ENCODE data around the gene WNT4. TPM values are rescaled to one million over a fixed set of nuclear protein-coding genes. Genes with fewer than 3 reads are reported as not detected.
A peak's percentile ranks its signal among the peaks of the same experiment; 100 is the strongest.

Gene WNT4
- total RNA-seq, 4 donors from 2014 or later: 9.4 to 18.8 (median 14.5) TPM

GRCh38 chr1:22127731-22128130 is 15.2 kb downstream of the WNT4 start:
- intact Hi-C loops (cut with DNase I; ENCODE audit: low total_unique reads): loop anchor here (10.0 kb wide), 1 partner anchor 287 kb away; no protein-coding TSS in a partner anchor
- H3K4me3 ChIP-seq (ENCODE audit: low read depth, poor library complexity, severe bottlenecking): no peak overlapping the region
- no peak for TF ChIP-seq POLR2A (IDR thresholded peaks at IDR 0.05)
- TF ChIP-seq CTCF (IDR thresholded peaks at IDR 0.05): no peak
- no peak for DNase-seq (ENCODE audit: low spot score in 2 of 2)
- 68 to 75% methylated on average over 3 of the region's 3 CpGs for WGBS, 2 donors

GRCh38 chr1:22127248-22127647 is 15.6 kb downstream of the WNT4 start:
- DNase-seq (ENCODE audit: low spot score in 2 of 2): no peak
- 71 to 83% methylated on average over 6 of the region's 6 CpGs for WGBS, 2 donors
- TF ChIP-seq POLR2A (IDR thresholded peaks at IDR 0.05) (no peak), CTCF (IDR thresholded peaks at IDR 0.05) (no peak)
- intact Hi-C loops (cut with DNase I; ENCODE audit: low total_unique reads): loop anchor here (10.0 kb wide), 1 partner anchor 288 kb away; no protein-coding TSS in a partner anchor
- no peak overlapping the region for H3K4me3 ChIP-seq (ENCODE audit: low read depth, poor library complexity, severe bottlenecking)

- TF ChIP-seq CTCF (IDR thresholded peaks at IDR 0.05) (no peak), POLR2A (IDR thresholded peaks at IDR 0.05) (no peak)
- no peak overlapping the region for H3K4me3 ChIP-seq (ENCODE audit: low read depth, poor library complexity, severe bottlenecking)
- WGBS, 2 donors: 82 to 84% methylated on average over 10 to 12 of the region's 12 CpGs
- intact Hi-C loops (cut with DNase I; ENCODE audit: low total_unique reads): loop anchor here (10.0 kb wide), 1 partner anchor 288 kb away; no protein-coding TSS in a partner anchor
- no peak for DNase-seq (ENCODE audit: low spot score in 2 of 2)
Measured at GRCh38 chr1:22126531-22126930, 16.4 kb downstream of the WNT4 start.

- WGBS, 2 donors: 81 to 83% methylated on average over 8 of the region's 8 CpGs
- H3K4me3 ChIP-seq (ENCODE audit: low read depth, poor library complexity, severe bottlenecking): no peak overlapping the region
- TF ChIP-seq CTCF (IDR thresholded peaks at IDR 0.05) (no peak), POLR2A (IDR thresholded peaks at IDR 0.05) (no peak)
- intact Hi-C loops (cut with DNase I; ENCODE audit: low total_unique reads): loop anchor here (5.0 to 10.0 kb wide), 2 partner anchors 290 to 847 kb away; no protein-coding TSS in a partner anchor
- DNase-seq (ENCODE audit: low spot score in 2 of 2): no peak
Measured at GRCh38 chr1:22124592-22125229, 18.2 kb downstream of the WNT4 start.

GRCh38 chr1:22123901-22124404 is 18.9 kb downstream of the WNT4 start:
- peak in 1 of 2 donors; percentile 72 for DNase-seq (ENCODE audit: low spot score in 2 of 2)
- WGBS, 2 donors: 63 to 74% methylated on average over 9 of the region's 9 CpGs
- TF ChIP-seq CTCF (IDR thresholded peaks at IDR 0.05): no peak
- no peak overlapping the region for H3K4me3 ChIP-seq (ENCODE audit: low read depth, poor library complexity, severe bottlenecking)
- intact Hi-C loops (cut with DNase I; ENCODE audit: low total_unique reads): loop anchor here (5.0 to 10.0 kb wide), 2 partner anchors 291 to 847 kb away; no protein-coding TSS in a partner anchor
